Panc1 (cell line): ENCODE data around the gene PON1. TPM values are rescaled to one million over a fixed set of nuclear protein-coding genes. Genes with fewer than 3 reads are reported as not detected.

Experiments used
- ATAC-seq: fragments of 200-7000 bp; cut with Tn5 transposase; 2 replicates; pipeline ENCODE4 v1.9.1; 2020; ENCODE audit warnings: mild to moderate bottlenecking, moderate library complexity
- BruUV-seq: library from RNA; stranded (reverse); fragments of 400-500 nt; replicated peaks from 2 replicates; lab custom pipeline; 2021; lab: Mats Ljungman, UMichigan
- CTCF ChIA-PET: fragments of 300-600 bp; sonication (Branson Sonifier 250); formaldehyde crosslinking; loops from one replicate; lab custom pipeline; 2022; ENCODE audit warnings: antibody characterized with exemption; lab: Charles Lee
- POLR2A ChIA-PET: fragments of 300-600 bp; sonication (Branson Sonifier 250); formaldehyde crosslinking; loops from one replicate; lab custom pipeline; 2022; ENCODE audit warnings: antibody characterized with exemption; lab: Charles Lee
- DNase-seq: peaks from one replicate; pipeline ENCODE4 v3.0.0-alpha.2; 2010; ENCODE audit warnings: low read depth, low spot score
- H3K27ac ChIP-seq: 2 replicates; pipeline ENCODE4 v1.5.1; 2011; ENCODE audit warnings: mild to moderate bottlenecking, low read length, inconsistent platforms
- H3K27me3 ChIP-seq: fragments of 200-500 bp; sonication (Bioruptor generic); 2 replicates; pipeline ENCODE4 v1.6.0; 2014; ENCODE audit warnings: low read length, inconsistent platforms; ENCODE audit not compliant: control insufficient read depth, insufficient read depth
- H3K36me3 ChIP-seq: fragments of 200-500 bp; sonication (Bioruptor generic); 2 replicates; pipeline ENCODE4 v1.5.1; 2014; ENCODE audit warnings: inconsistent platforms, mild to moderate bottlenecking, low read length, moderate library complexity; ENCODE audit not compliant: control insufficient read depth, insufficient read depth
- H3K4me1 ChIP-seq: 2 replicates; pipeline ENCODE4 v1.5.1; 2011; ENCODE audit warnings: inconsistent platforms, mild to moderate bottlenecking, low read length, moderate library complexity; ENCODE audit not compliant: control insufficient read depth, insufficient read depth
- H3K4me3 ChIP-seq, 2 experiments: 2 replicates each; pipeline ENCODE4 v1.5.1; 2011 to 2012; ENCODE audit warnings: low read depth in 2 of 2, low read length in 2 of 2, mild to moderate bottlenecking in 2 of 2, inconsistent platforms in 1 of 2, moderate library complexity in 1 of 2
- H3K9me3 ChIP-seq: fragments of 200-500 bp; sonication (Bioruptor generic); 2 replicates; pipeline ENCODE4 v1.5.1; 2014; ENCODE audit warnings: low read depth, mild to moderate bottlenecking, inconsistent platforms, low read length, moderate library complexity; ENCODE audit not compliant: control insufficient read depth, insufficient read depth
- CTCF ChIP-seq: fragments of 450-650 bp; IDR thresholded peaks from 2 replicates; pipeline ENCODE4 v1.5.1; 2017; ENCODE audit warnings: mild to moderate bottlenecking
- POLR2AphosphoS5 ChIP-seq: IDR thresholded peaks from 2 replicates; pipeline ENCODE4 v1.6.1; 2012; ENCODE audit warnings: mild to moderate bottlenecking, low read depth, low read length, moderate library complexity
- REST ChIP-seq, 2 experiments: IDR thresholded peaks; 2 replicates each; pipeline ENCODE4 v1.6.1; 2011 to 2012; ENCODE audit warnings: low read depth in 2 of 2, control low read depth in 1 of 2, low read length in 1 of 2, mild to moderate bottlenecking in 1 of 2, moderate library complexity in 1 of 2; ENCODE audit not compliant: insufficient read depth in 1 of 2
- SIN3A ChIP-seq: IDR thresholded peaks from 2 replicates; pipeline ENCODE4 v1.6.1; 2012; ENCODE audit warnings: low read depth, mild to moderate bottlenecking, low read length, moderate library complexity, borderline replicate concordance; ENCODE audit not compliant: insufficient read depth
- TCF7L2 ChIP-seq: IDR thresholded peaks from 2 replicates; pipeline ENCODE4 v1.6.1; 2011; ENCODE audit warnings: mild to moderate bottlenecking, low read depth, low read length, inconsistent platforms
- in situ Hi-C: cut with HindIII; loops from 2 replicates; pipeline ENCODE4 v1.10.0; 2016; ENCODE audit warnings: low sequenced_read_pairs, low pct_unique_long_range_greater_than_20kb
- intact Hi-C: fragments of 100-400 bp; cut with micrococcal nuclease; formaldehyde crosslinking; loops from one replicate; pipeline ENCODE4 v1.10.0; 2022; ENCODE audit not compliant: unreplicated experiment
- total RNA-seq: library from RNA; stranded (reverse); gene quantifications from one replicate; pipeline ENCODE4 v1.2.1, GENCODE V29; 2021; ENCODE audit not compliant: unreplicated experiment

PON1 gene
- total RNA-seq, 1 experiment from 2014 or later, result not detected

DNA sequence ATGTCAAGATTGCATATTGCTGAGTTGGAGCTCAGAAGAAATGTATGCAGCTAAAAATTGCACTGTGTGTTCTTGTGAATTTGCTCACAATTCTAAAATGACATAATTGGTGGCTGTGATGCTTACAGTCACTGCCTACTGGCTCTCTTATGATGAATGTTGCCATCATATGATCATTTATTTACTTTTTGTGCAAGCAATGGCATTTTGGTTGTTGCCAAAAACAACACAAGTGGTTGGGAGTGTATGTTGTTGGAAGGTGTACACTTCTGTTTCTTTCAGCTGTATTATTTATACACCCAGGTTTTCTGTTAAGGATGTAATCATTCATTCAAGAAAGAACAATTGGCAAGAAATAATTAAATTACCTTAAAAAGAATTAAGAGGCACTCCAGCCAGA lies 28.9 kb downstream of the PON1 start:
- Histone ChIP-seq H3K4me1 (no peaks in the 10 kb centered on the region), H3K4me3 (no peak overlapping the region), H3K27ac (no peak overlapping the region), H3K27me3 (no peaks in the 10 kb centered on the region), H3K9me3 (no peaks in the 10 kb centered on the region), H3K36me3 (no peaks in the 10 kb centered on the region)
- TF ChIP-seq TCF7L2, result no peak
- TF ChIP-seq POLR2AphosphoS5, result no peak
- TF ChIP-seq CTCF, result no peak
- TF ChIP-seq REST (IDR thresholded peaks at IDR 0.05; ENCODE audit: insufficient read depth in 1 of 2, low read depth in 2 of 2, low read length in 1 of 2), result no peak
- no peak for TF ChIP-seq SIN3A
- ATAC-seq (no peak), DNase-seq (no peak)
- CTCF ChIA-PET, result no interaction called here
- POLR2A ChIA-PET, result no interaction called here
- BruUV-seq, result no TSS peak
- intact Hi-C loops (no loop called here), in situ Hi-C loops (no loop called here)

DNA sequence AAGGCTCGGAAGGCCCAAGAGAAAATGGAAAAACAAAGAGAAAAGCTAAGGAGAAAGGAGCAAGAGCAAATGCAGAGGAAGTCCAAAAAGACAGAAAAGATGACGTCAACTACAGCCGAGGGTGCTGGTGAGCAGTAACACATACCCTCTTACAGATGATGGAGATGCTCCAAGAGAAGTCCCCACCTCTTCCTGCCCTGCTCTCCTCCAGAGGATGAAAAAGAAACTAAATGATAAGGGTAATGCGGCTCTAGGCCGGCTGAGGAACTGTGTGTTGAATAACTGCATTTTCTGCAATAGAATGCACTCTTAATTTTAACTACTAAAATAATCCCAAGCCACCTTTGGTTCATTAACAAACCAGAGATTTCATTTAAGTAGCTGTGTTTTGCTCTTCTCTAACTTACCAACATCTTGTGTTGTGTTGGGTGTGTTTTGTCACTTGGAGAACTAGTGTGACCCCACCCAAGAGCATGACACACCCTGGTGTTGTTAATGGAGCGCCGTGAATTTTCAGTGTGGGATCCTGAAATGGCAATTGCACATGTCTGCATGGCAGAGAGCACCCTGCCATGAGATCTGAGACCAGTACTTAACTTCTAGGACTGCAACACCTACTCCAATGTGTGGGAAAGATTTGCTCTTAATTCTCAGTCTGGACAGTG lies 34.0 kb downstream of the PON1 start:
- TF ChIP-seq TCF7L2, result no peak
- TF ChIP-seq CTCF, result no peak
- TF ChIP-seq SIN3A, result no peak
- no peak for TF ChIP-seq POLR2AphosphoS5
- no peak for TF ChIP-seq REST (IDR thresholded peaks at IDR 0.05; ENCODE audit: insufficient read depth in 1 of 2, low read depth in 2 of 2, low read length in 1 of 2)
- intact Hi-C loops, result no loop called here
- DNase-seq (no peak), ATAC-seq (no peak)
- no peaks in the 10 kb centered on the region for H3K36me3 ChIP-seq
- H3K27me3 ChIP-seq, result no peaks in the 10 kb centered on the region
- ChIA-PET POLR2A (no interaction called here), CTCF (no interaction called here)
- in situ Hi-C loops, result no loop called here
- no peaks in the 10 kb centered on the region for H3K4me1 ChIP-seq
- no peak overlapping the region for H3K27ac ChIP-seq
- no peak overlapping the region for H3K4me3 ChIP-seq
- BruUV-seq, result no TSS peak
- H3K9me3 ChIP-seq, result no peaks in the 10 kb centered on the region
